DMS 273 (cell line): ENCODE results near the gene FBXW11.

Experiments used
- DNase-seq: peaks from one replicate; lab custom pipeline; 2025; ENCODE audit not compliant: unreplicated experiment; lab: John Stamatoyannopoulos, UW

The FBXW11 gene

DNA sequence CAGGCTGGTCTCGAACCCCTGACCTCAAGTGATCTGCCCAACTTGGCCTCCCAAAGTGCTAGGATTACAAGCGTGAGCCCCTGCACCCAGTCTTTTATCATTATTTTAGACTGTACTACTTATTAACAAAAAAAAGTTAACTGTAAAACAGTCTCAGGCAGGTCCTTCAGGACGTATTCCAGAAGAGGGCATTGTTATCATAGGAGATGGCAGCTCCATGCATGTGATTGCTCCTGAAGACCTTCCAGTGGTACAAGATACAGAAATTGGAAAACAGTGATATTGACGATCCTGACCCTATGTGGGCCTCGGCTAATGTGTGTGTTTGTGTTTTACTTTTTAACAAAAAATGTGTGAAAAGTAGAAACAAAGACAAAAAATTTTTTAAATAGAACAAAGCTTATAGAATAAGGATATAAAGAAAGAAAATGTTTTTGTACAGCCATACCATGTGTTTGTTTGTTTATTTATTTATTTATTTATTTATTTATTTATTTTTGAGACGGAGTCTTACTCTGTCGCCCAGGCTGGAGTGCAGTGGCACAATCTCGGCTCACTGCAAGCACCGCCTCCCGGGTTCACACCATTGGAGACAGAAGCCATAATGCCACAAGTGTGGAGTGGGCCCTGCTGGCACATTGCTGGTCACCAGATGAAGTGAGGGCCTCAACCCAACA is 13.8 kb upstream of the FBXW11 start:
- DNase-seq = peak; percentile 27

GRCh38 chr5:172015346-172015745 is 8.9 kb upstream of the FBXW11 start:
- no peak for DNase-seq

DNA sequence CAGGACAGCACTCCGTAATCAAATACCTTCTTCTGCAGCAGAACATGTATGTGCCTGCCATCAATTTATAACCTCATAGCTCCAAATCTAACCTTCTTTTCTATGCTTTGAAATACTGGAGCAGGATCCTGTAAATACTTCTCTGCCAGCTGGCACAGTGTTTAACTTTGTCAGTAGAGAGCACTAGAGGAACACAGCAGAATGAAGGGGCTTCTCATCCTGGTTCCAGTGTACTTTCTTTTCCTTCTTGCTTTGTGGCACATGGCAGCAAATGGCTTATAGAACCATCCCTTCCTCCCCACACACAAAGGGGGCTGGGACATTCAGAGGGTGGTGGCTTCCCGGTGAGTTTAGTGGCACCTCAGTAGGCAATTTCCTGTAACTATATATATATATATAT is 3.8 kb upstream of the FBXW11 start:
- DNase-seq = peak; percentile 81

GRCh38 chr5:172009536-172010270 is 3.3 kb upstream of the FBXW11 start:
- DNase-seq = no peak

DNA sequence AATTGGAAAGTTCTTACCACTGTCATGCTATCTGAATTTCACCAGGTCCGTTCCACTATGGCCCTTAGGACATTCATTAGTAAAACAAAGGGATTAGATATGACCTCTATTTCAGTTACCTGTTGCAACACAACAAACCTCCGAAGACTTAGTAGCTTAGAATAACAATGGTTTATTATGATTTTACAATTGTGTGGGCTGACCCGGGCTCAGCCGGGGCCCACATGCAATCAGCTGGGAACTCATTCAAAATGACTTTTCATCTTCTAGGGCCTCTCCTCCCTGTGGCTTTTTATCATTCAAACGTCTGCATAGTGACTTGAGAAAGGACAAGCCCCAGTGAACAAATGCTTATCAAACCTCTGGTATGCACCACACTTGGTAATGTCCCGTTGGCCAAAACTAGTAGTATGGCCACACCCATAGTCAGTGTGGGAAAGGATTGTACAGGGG is 2.3 kb upstream of the FBXW11 start:
- no peak for DNase-seq

- no peak for DNase-seq
These were observed 1.6 kb upstream of the FBXW11 start for GRCh38 chr5:172008111-172008455.

DNA sequence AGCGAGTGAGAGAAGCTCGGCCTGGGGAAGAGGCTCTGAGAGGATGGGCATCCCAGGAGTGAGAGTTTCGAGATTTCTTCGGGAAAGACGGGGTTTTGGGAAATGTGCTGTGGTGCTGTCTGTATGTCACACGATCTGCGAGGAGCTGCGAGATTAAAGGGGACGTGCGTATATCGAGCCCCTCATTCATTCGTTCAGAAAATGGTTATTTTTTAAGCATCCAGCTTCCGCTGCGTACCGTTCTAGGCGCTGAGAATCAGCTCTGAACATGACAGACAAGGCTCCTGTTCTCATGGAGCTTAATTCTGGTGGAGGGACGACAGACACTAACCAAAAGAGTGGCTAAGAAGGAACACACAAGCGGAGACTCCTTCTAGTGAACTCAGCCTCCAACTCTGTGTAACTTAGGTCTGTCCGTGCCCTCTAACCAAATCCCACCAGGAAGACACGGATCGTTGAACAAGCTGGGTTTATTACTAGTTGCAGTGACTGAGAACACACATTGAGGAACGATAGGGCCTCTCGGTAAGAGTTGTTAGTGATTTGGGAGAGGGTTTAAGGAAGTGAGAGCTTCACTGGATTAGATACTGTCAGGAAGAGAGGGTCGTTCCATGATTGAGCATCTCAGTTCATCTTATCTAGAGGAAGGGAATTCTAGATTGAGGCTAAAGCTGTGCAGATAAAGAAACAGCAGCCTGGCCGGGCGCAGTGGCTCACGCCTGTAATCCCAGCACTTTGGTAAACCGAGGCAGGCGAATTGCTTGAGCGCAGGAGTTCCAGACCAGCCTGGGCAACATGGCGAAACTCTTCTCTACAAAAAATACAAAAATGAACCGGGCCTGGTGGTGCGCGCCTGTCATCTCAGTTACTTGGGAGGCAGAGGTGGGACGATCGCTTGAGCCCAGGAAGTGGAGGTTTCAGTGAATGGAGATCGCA is 1.0 kb upstream of the FBXW11 start:
- DNase-seq = peak; percentile 69

DNA sequence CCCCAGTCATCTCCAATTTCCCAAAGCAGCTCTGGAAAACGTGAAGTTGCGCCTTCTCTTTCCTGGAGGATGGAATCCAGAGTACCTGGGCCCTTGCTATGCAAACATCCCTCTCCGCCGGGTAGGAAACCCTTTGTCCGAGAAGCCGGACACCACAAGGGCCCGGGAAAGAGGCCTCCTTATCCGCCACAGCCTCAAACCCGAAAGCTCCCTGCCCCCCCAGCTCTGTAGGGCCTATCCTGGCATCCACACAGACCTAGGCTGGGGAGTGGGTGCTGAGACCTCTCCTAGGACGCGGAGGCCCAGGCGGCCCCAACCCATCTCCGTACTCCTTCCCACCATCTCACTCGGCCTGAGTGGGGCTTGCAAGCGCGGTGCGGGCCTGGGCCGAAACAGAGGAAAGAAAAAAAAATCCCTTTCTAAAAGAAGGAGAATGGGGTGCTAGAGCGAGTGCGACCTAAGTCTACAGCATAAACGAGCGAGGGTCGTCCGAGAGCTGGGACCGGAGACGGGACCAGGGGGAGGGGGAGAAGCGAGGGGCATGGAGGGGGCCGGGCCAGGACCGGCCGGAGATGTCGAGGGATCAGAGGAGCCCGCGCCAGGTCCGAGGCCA is 624 bp downstream of the FBXW11 start:
- DNase-seq = peak; percentile 65

DNA sequence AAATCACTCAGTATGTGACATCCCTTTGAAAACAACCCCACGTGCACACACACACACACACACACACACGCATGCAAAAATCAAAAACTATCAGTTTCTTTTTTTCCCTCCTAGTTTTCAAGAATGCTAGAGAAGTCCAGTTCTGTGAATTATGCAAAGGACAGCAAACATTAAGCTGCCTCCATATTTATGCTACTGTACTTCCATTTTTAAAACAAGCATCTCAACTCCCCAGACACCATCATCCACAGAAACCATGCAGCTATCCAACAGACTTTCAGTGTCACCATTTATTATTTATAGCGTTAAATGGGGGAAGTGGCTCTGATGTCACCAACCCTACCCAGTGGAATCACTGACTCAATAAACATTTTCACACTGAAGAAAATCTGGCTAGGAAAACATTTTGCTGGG is 1.6 kb downstream of the FBXW11 start:
- DNase-seq = peak; percentile 41

DNA sequence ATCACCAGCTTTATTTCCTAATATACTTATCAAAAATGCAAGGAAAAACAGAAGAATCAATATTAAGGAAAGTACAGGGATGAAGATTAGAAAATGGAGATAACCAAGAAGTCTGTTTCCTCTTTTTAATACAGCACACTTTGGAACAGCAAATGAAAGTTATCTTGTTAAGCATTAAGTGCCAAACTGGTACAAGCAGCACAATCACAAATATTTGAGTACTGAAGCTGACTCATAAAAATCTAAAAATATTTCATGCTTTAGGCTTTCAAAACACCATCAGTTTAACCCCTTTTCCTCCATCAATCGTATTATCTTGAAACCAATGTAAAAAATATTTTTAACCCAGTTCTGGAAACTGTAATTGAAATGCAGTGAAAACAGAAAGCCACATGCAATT is 2.7 kb downstream of the FBXW11 start:
- no peak for DNase-seq

GRCh38 chr5:172002840-172003512 is 3.5 kb downstream of the FBXW11 start:
- DNase-seq = no peak

- DNase-seq = peak; percentile 28
These were observed 4.1 kb downstream of the FBXW11 start for GRCh38 chr5:172002310-172002709.

GRCh38 chr5:171999877-172000276 is 6.6 kb downstream of the FBXW11 start:
- no peak for DNase-seq

DNA sequence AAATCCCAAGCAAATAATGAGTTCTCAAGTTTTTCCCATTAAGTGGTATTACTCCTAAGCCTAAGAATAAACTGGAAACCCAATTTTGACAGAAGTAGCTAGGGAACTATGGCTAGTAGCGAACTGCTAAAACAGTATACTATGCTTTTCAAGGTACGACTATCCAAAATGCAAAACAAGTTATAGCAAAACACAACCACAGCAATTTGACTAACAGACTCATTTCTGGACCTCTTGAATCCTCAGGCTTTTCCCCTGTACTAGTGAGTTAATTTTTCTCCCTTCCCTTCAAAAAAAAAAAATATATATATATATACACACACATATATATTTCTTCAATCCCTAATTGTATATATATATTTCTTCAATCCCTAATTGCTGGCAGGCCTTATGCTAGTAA is 7.3 kb downstream of the FBXW11 start:
- DNase-seq = no peak

DNA sequence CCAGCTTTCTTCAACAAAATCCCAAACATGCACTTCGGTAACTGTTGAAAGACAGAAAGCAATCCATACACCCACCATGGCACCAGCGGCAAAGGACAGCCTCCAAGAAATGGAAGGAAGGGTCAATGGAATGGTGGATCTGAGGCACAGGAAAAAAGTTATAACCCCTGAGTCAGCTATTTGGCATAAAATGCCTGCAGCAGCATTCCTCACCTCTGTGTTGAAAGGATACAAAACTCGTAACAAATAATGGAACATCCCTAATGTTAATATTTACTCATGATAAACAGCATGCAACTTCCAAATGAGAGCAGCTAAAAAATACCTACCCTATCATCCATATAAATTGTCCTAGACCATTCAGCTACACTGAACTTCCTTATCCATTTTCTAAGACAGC is 9.4 kb downstream of the FBXW11 start:
- no peak for DNase-seq

DNA sequence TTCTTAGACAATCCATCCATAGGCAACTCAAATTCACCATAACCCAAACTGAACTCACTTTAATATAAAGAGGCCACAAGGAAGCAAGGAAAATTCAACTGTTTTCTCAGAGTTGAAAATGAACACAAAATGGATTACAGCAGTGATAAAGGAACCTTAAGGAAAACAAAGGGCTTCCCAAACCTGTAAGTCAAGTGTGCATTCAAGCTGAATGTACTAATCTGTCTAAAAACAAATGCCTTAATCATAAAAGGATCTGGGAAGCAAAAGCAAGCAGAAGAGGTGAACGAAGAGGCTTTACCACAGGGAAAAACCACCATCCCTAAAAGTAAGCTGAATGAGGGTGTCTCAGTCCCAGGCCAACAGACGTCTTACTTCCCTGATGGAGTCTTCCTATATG is 13.6 kb downstream of the FBXW11 start:
- DNase-seq = no peak

- no peak for DNase-seq
These were observed 14.1 kb downstream of the FBXW11 start for GRCh38 chr5:171992305-171992704.

GRCh38 chr5:171990713-171991015 is 15.8 kb downstream of the FBXW11 start:
- no peak for DNase-seq

GRCh38 chr5:171989946-171990712 is 16.3 kb downstream of the FBXW11 start:
- DNase-seq = no peak

DNA sequence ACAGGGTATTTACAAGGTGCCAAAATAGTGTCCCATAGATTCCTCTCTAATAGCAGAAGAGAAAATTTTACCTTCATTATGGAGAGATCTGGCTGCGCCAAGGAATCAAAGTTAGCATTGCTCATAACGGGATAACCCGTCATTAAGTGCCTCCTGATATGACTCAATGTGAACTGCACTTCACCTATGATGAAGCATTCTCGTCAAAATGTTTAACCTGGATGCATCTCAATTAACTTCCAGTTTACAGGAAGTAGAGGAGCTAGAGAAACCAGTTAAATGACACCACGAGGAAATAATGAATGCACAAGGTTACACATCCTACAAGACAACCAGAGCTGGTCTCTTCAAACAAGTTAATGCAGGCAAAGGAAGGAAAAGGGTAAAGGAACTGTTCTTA is 17.2 kb downstream of the FBXW11 start:
- no peak for DNase-seq
